HG03045 (cell line): ENCODE measurements around the gene PRKG1.

Source experiments
- ATAC-seq: cut with Tn5 transposase; IDR thresholded peaks from one replicate; pipeline ENCODE4 v1.9.1; 2021; ENCODE audit warnings: mild to moderate bottlenecking, moderate library complexity; ENCODE audit not compliant: unreplicated experiment

Gene PRKG1

DNA sequence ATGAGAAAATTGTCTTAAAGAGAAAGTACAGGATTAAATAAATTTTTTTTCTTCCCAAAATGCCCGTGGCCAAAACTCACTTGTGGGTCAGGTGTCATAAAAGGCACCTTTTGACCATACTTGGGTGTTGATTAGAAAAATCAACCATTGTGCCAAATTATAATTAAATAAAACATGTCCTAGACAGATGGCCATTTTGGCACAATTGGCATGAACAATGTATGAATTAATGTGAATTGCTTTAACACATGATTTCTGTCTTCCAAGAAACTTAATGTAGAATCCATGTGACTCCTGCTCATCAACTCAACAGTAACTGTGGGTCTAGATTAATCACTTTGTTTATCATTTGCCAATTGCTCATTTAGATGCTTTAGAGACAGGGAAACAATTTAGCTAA lies 561.1 kb downstream of the PRKG1 start:
- ATAC-seq: no peak

DNA sequence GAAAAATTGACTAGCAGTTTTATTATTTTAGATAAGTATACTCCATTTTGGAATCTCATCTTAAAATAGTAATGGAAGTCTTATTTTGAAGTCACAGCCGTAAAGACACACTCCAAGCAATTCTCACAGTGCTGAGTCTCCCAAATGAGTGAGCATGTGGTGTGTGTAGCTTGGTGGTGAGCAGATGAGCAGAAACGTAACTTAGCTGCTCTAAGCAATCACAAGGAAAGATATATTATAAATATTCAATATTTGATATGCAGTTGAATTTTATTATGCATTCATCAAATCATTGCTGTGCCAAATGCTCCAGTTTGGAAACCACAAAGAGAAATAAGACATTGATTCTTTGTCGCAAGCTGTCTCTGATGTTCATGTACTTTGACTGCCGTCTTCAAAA lies 563.9 kb downstream of the PRKG1 start:
- no peak for ATAC-seq

- ATAC-seq: no peak
Measured at GRCh38 chr10:51638737-51639136, 564.5 kb downstream of the PRKG1 start.

GRCh38 chr10:51640120-51640819 lies 566.0 kb downstream of the PRKG1 start:
- no peak for ATAC-seq

DNA sequence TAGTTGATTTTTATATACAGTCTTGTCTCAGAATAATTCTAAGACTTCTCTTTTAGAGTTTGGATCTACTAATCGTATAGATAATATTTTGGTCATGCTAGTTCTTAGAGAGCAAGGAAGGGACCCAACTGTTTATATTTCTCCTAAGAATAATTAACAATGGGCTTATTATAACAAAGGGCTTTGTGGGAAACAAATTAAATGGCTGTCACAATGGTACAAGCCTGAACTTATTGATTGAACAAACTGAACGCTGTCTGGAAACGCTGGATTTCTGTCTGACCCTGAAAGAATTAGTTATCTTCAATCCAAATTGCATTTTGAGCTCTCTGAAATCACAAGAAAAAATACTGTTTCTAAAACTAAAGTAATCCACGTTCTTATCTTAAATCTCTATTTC lies 568.3 kb downstream of the PRKG1 start:
- ATAC-seq: no peak

- ATAC-seq: no peak
Measured at GRCh38 chr10:51643734-51644133, 569.4 kb downstream of the PRKG1 start.

- no peak for ATAC-seq
Measured at GRCh38 chr10:51649064-51649463, 574.8 kb downstream of the PRKG1 start.

DNA sequence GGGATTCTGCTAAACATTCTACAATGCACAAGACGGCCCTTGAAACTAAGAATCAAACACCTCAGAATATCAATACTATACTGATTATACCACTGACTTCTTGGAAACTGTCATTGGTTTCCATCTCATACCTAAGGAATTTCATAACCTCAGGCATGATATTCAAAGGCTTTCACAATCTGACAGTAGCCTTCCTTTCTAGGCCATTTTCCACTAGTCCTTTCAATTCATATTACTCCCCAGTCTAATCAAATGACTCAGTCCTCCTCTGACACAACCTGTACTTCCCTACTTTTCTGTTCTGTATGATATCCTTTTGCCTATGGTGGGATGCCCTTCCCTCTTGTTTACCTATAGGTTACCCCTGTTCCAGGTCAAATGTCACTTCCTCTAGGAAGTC lies 576.8 kb downstream of the PRKG1 start:
- no peak for ATAC-seq

- no peak for ATAC-seq
Measured at GRCh38 chr10:51653025-51653424, 578.7 kb downstream of the PRKG1 start.

DNA sequence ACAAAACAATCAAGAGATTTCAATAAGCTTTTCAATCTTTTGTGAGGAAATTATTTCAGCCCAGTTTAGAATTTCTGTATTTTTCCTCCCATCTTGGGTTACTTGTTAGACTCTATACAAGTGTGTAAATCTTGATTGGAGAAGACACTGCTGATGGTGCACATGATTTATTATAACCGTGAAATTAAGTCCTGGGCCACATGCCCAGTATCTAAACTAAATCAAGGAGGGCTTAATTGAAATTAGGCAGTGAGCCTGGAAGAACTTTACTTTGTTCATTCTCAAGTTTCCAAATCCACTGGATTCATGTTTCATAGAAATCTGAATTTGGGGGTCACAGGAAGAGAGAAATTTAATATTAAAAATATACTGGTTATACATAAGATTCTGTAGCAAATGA lies 580.6 kb downstream of the PRKG1 start:
- no peak for ATAC-seq

DNA sequence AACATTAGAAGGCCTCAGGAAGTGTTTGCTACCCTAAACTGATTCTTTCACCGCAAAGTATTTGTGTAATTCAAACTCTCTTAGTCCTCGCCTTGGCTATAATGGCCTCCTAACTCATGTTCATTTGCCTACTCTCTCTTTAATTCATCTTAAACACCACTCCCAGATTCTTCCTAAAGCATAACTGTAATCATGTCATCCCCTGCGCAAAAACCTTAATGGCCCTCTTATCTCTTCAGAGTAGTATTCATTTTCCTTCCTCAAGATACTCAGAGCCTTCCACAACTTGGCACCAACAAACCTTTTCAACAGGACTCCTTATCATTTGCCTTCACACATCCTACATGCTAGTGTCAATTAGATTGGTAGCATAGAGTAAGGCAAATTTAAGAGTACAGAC lies 582.2 kb downstream of the PRKG1 start:
- no peak for ATAC-seq

DNA sequence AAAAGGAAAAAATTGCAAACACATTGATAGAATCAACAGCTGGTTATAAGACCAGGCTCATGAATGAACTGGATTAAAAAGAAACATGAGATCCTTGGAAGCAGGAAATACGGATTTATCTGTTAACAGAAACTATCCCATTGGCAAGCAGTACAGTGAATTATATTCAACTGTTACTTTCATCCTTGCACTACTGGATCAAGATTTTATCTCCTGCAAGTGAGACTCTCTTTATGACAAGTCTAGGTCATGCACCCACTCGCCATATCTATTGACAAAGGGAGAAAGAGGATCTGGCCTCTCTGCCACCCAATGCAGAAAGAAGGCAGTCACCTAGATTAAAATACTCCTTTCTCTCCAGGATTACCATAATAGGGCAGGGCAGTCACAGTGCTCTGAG lies 583.7 kb downstream of the PRKG1 start:
- no peak for ATAC-seq

GRCh38 chr10:51659344-51659743 lies 585.1 kb downstream of the PRKG1 start:
- no peak for ATAC-seq

DNA sequence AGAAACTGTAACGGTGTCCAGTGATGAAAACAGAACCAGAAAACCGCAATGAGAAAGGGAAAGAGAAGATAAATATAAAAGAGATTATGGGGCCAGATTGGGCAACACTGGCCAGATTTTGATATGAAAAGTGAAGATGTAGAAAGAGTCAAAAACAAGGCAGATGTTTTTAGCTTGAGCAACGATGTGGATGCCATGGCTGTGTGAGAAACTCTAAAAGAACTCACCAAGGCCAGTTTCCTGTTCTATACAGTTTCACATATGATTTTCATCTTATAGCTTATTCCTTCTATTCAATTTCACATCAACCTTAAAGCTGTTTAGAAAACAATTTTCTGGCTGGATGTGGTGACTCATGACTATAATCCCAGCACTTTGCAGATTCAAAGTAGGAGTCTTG lies 588.8 kb downstream of the PRKG1 start:
- ATAC-seq: no peak

DNA sequence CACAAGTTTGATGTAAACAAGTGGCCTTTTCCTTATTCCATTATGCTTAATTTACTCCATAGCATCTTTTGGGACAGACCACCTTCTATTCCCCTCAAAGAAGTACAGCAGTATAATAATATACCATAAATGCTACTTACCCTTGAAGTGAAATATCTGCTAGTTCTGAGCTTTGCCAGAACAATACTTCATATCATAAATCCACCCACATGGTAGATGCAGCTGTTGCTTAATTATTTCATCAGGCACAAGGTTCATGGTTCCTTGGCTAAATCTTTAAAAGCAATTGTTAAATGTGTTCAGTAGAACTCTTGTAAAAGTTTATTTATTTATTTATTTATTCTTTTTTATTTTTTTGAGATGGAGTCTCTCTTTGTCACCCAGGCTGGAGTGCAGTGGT lies 592.2 kb downstream of the PRKG1 start:
- no peak for ATAC-seq

DNA sequence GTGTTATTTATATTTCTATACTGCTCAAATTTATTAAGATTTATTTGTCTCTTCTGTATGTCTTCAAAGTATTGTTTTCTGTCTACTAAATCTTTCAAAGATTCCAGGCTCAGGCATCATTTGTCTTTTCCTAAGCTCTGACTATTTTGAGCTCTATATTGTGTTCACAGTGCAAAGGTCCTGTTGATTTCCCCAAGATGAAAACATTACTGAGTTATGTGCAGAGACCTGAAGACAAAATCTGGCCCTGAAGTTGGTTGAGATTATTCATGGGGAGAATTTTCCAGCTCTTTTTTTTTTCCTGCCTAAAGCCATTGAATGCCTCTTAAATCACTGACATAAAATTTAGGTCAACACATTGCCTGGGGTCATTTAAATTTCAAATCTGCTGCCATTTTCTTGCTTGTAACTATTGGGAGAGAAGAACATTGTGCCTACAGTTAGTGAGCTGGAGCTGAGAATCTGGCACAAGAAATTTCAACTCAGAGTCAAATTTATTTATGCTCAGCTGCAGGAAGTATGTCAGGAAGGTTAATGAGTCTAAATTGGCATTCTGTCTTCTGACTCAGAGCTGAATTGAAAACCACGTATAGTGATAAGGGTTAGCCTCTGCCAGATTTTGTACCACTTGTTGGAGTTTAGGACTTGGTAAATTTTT lies 593.5 kb downstream of the PRKG1 start:
- no peak for ATAC-seq

GRCh38 chr10:51668336-51668689 lies 594.0 kb downstream of the PRKG1 start:
- no peak for ATAC-seq

GRCh38 chr10:51669041-51669440 lies 594.8 kb downstream of the PRKG1 start:
- ATAC-seq: no peak

DNA sequence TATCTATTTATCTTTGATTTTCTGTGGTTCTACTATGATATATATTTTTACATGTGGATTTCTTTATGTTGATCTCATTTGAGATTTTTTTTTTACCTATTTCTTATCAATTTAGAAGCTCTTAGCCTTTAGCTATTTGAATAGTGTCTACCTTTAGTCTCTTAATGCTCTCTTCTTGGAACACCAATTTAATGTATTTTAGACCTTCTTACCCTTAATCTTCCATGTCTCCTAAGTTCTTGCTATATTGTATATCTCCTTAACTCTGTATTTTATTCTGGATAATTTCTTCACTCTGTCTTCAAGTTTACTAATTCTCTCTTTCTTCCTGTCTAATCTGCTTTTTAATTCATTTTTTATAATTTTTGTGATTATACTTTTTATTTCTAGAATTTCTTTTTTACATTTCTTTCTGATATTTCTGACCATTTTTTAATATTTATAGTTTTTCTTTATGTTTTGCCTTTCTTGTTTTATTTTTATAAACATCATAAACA lies 597.8 kb downstream of the PRKG1 start:
- no peak for ATAC-seq

DNA sequence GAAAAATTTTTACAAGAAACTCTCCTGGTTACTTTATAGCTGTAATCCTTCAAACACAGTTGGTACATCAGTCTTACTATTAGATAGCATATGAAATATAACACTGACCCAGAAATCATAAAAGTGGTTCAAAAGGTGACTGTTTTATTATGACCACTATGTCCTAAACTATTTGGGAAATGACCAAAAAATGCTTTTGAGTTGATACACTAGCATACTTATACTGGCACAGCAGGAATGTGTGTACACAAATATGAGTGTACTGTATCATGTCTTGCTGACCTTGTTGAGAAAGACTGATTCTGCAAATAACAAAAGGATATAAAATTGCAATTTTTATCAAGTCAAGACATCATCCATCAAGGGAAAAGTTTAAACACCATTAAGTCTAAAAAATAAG lies 600.8 kb downstream of the PRKG1 start:
- ATAC-seq: no peak

GRCh38 chr10:51679841-51680240 lies 605.6 kb downstream of the PRKG1 start:
- no peak for ATAC-seq

- no peak for ATAC-seq
Measured at GRCh38 chr10:51683031-51683691, 608.9 kb downstream of the PRKG1 start.
